GM12872 (cell line): ENCODE measurements around the gene MOV10L1.

Experiments
- TF ChIP-seq, protein P1 (sequence below): IDR thresholded peaks from 3 replicates; pipeline ENCODE4 v1.5.1; 2011; ENCODE audit warnings: low read depth, mild to moderate bottlenecking, low read length, moderate library complexity; ENCODE audit not compliant: insufficient read depth

MOV10L1 gene

GRCh38 chr22:50170453-50171318 is 80.9 kb downstream of the MOV10L1 start, which contains the start of gene PANX2:
Gene PANX2, plus strand, starts transcription at chr22:50170731. Its CDS starts 0 bp downstream, at chr22:50170731.
- TF ChIP-seq, protein P1, sequence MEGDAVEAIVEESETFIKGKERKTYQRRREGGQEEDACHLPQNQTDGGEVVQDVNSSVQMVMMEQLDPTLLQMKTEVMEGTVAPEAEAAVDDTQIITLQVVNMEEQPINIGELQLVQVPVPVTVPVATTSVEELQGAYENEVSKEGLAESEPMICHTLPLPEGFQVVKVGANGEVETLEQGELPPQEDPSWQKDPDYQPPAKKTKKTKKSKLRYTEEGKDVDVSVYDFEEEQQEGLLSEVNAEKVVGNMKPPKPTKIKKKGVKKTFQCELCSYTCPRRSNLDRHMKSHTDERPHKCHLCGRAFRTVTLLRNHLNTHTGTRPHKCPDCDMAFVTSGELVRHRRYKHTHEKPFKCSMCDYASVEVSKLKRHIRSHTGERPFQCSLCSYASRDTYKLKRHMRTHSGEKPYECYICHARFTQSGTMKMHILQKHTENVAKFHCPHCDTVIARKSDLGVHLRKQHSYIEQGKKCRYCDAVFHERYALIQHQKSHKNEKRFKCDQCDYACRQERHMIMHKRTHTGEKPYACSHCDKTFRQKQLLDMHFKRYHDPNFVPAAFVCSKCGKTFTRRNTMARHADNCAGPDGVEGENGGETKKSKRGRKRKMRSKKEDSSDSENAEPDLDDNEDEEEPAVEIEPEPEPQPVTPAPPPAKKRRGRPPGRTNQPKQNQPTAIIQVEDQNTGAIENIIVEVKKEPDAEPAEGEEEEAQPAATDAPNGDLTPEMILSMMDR = no peak

DNA sequence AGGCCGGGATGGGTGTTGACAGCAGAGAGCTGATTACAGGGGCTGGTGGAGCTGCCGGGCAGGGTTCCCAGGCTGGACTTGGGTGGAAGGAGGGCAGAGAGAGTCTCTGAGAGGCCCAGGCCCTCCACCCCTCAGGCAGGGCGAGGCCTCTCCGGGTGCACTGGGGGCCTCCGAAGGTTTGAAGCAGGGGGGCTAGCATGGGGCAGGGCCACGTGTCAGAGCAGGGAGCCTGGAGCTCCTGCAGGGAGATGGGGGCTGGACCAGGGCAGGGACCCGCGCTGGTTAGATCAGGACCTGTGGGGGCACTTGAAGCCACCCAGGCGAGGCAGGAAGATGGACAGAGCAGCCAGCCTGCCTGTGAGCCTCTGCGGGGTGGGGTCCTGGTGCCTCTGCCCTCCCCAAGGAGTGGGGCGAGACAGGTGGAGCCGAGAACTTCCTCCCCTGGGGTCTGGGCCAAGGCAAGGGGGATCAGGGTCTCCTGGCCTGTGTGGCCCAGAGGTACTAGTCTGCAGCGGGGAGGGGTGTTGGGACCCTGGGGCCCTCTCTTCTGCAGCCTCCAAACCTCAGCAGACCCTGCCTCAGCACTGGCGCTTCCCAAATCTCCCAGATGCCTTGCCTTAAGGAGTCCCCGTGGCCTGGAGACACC is 81.6 kb downstream of the MOV10L1 start:
- TF ChIP-seq, protein P1 = no peak

- TF ChIP-seq, protein P1 = no peak
Measured at GRCh38 chr22:50171965-50172421, 82.2 kb downstream of the MOV10L1 start.

- TF ChIP-seq, protein P1 = no peak
Measured at GRCh38 chr22:50173311-50173982, 83.6 kb downstream of the MOV10L1 start.

DNA sequence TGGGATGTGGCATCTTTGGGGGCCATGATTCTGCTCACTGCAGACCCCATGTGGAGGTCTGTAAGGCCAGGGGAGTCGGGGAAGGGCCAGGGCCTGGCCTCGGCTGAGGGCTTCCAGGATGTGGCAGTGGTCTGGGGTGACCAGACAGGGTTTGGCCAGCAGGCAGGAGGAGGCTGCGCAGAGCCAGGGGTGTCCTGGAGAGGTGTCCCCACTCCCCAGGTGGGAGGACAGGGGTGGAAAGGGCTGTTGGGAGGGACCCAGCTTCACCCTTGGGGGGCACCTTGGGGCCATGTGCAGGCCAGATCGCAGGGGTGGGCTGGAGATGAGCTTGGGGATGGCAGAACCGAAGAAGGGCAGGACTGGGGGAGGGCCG is 84.2 kb downstream of the MOV10L1 start:
- TF ChIP-seq, protein P1 = no peak

- TF ChIP-seq, protein P1 = no peak
Measured at GRCh38 chr22:50174382-50175190, 84.8 kb downstream of the MOV10L1 start.
